ENCODE measurements around the gene SLC13A3. TPM values are rescaled to one million over a fixed set of nuclear protein-coding genes. Genes with fewer than 3 reads are reported as not detected.

Gene SLC13A3
- total RNA-seq, 1 experiment from 2014 or later, result 17.5 TPM

GRCh38 chr20:46605181-46605580, 46.1 kb downstream of the SLC13A3 start:
- no peaks in the 10 kb centered on the region; the same call in 1 of the 2 replicates for H3K27me3 Mint-ChIP-seq (ENCODE audit: low read depth)

More at GRCh38 chr20:46605181-46605580, 46.1 kb downstream of the SLC13A3 start:
- no peak overlapping the region for H4K91ac ChIP-seq (ENCODE audit: insufficient read length, low read depth, low read length)
- no peak overlapping the region for H3K9ac ChIP-seq (ENCODE audit: extremely low read depth, insufficient read length, low read length)
- no peak overlapping the region for H3K27ac ChIP-seq (ENCODE audit: insufficient read length, low read depth, low read length)
- no peak overlapping the region for H2BK12ac ChIP-seq (ENCODE audit: insufficient read length, low read depth, low read length)
- H3K4me1 Mint-ChIP-seq, result no peaks in the 10 kb centered on the region
- H3K18ac ChIP-seq (ENCODE audit: insufficient read length, low read depth, low read length), result no peak overlapping the region
- no peak overlapping the region for H2AK5ac ChIP-seq (ENCODE audit: insufficient read length, low read length)
- DNase-seq, result no peak
- no peak overlapping the region for H2AFZ ChIP-seq (ENCODE audit: low read length)
- H2BK20ac ChIP-seq (ENCODE audit: low read depth, low read length, poor library complexity, severe bottlenecking), result no peak overlapping the region
- no peak overlapping the region for H3T11ph ChIP-seq (ENCODE audit: low read length)
- H3K36me3 Mint-ChIP-seq (ENCODE audit: insufficient read depth in 1 of 3, low read depth in 3 of 3), result peaks cover 0 to 8% (median 2%) of the 10 kb centered on the region in 3 experiments; a peak in 2 of 7 replicates
- no peak overlapping the region for H3K27ac Mint-ChIP-seq
- no peaks in the 10 kb centered on the region for H3K27me3 ChIP-seq (ENCODE audit: insufficient read depth, low read length)
- H3K79me1 ChIP-seq (ENCODE audit: insufficient read depth, low read depth, low read length, poor library complexity, severe bottlenecking), result no peaks in the 10 kb centered on the region
- H3K4me2 ChIP-seq (ENCODE audit: insufficient read depth, insufficient read length, low read length), result no peak overlapping the region
- H3K4ac ChIP-seq (ENCODE audit: low read depth, low read length), result no peak overlapping the region
- no peak overlapping the region for H3K14ac ChIP-seq (ENCODE audit: insufficient read depth, low read length)
- H2BK15ac ChIP-seq (ENCODE audit: low read depth, low read length), result no peak overlapping the region
- no peaks in the 10 kb centered on the region for H3K23me2 ChIP-seq (ENCODE audit: insufficient read length, low read depth, low read length, poor library complexity, severe bottlenecking)
- H3K23ac ChIP-seq (ENCODE audit: insufficient read length, low read depth, low read length), result no peak overlapping the region
- H2BK5ac ChIP-seq (ENCODE audit: insufficient read length, low read length), result no peak overlapping the region
- no peak overlapping the region for H4K8ac ChIP-seq (replicated peaks; ENCODE audit: insufficient read length, low read depth, low read length)
- H3K9me3 Mint-ChIP-seq, result no peaks in the 10 kb centered on the region
- H4K5ac ChIP-seq (ENCODE audit: insufficient read length, low read depth, low read length), result no peak overlapping the region
- H2BK120ac ChIP-seq (ENCODE audit: low read depth, low read length, poor library complexity, severe bottlenecking), result no peak overlapping the region
- H3K79me2 ChIP-seq (ENCODE audit: insufficient read depth, low read length), result no peaks in the 10 kb centered on the region
- no peaks in the 10 kb centered on the region for H3K9me3 ChIP-seq (ENCODE audit: control insufficient read depth, low read depth, low read length)
- no peaks in the 10 kb centered on the region for H4K20me1 ChIP-seq (ENCODE audit: control insufficient read depth, insufficient read depth, insufficient read length)
- no peak overlapping the region for H3K4me3 Mint-ChIP-seq
- H3K56ac ChIP-seq (ENCODE audit: insufficient read length, low read depth, low read length), result no peak overlapping the region
- no peaks in the 10 kb centered on the region for H3K4me1 ChIP-seq (ENCODE audit: insufficient read depth, low read length)
- TF ChIP-seq, protein P1, sequence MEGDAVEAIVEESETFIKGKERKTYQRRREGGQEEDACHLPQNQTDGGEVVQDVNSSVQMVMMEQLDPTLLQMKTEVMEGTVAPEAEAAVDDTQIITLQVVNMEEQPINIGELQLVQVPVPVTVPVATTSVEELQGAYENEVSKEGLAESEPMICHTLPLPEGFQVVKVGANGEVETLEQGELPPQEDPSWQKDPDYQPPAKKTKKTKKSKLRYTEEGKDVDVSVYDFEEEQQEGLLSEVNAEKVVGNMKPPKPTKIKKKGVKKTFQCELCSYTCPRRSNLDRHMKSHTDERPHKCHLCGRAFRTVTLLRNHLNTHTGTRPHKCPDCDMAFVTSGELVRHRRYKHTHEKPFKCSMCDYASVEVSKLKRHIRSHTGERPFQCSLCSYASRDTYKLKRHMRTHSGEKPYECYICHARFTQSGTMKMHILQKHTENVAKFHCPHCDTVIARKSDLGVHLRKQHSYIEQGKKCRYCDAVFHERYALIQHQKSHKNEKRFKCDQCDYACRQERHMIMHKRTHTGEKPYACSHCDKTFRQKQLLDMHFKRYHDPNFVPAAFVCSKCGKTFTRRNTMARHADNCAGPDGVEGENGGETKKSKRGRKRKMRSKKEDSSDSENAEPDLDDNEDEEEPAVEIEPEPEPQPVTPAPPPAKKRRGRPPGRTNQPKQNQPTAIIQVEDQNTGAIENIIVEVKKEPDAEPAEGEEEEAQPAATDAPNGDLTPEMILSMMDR (conservative IDR thresholded peaks at IDR 0.05), result no peak

Measured in H9 (cell line).